Neuronal stem cell (in vitro differentiated cells): Measurements from ENCODE around the gene MFGE8.
A peak's percentile ranks its signal among the peaks of the same experiment; 100 is the strongest.

ENCODE experiments used
- DNase-seq: peaks from one replicate; pipeline ENCODE4 v3.0.0-alpha.2; 2013; ENCODE audit warnings: low spot score
- H2AFZ ChIP-seq: one replicate; pipeline ENCODE4 v1.6.1; 2013; ENCODE audit warnings: mild to moderate bottlenecking, low read length, inconsistent platforms
- H2AK5ac ChIP-seq: 2 replicates; pipeline ENCODE4 v1.6.1; 2013; ENCODE audit warnings: low read depth, mild to moderate bottlenecking, inconsistent platforms, low read length, moderate library complexity, mixed read lengths
- H2BK120ac ChIP-seq: 2 replicates; pipeline ENCODE4 v1.6.1; 2013; ENCODE audit warnings: low read depth, mild to moderate bottlenecking, inconsistent platforms, low read length, moderate library complexity, mixed read lengths
- H2BK12ac ChIP-seq: one replicate; pipeline ENCODE4 v1.6.1; 2013; ENCODE audit warnings: low read length, inconsistent platforms
- H2BK15ac ChIP-seq: 2 replicates; pipeline ENCODE4 v1.6.1; 2013; ENCODE audit warnings: mild to moderate bottlenecking, low read length, inconsistent platforms, mixed read lengths
- H2BK5ac ChIP-seq: one replicate; pipeline ENCODE4 v1.6.1; 2013; ENCODE audit warnings: inconsistent platforms, mild to moderate bottlenecking, low read length, moderate library complexity
- H3K14ac ChIP-seq: one replicate; pipeline ENCODE4 v1.6.1; 2013; ENCODE audit warnings: low read length, inconsistent platforms
- H3K18ac ChIP-seq: 2 replicates; pipeline ENCODE4 v1.6.1; 2013; ENCODE audit warnings: low read length, inconsistent platforms
- H3K23ac ChIP-seq: 2 replicates; pipeline ENCODE4 v1.6.1; 2013; ENCODE audit warnings: low read depth, mild to moderate bottlenecking, mixed read lengths, low read length, inconsistent platforms; ENCODE audit not compliant: poor library complexity
- H3K27ac ChIP-seq: replicated peaks from 3 replicates; pipeline ENCODE4 v1.5.1; 2013; ENCODE audit warnings: low read length, inconsistent platforms
- H3K27me3 ChIP-seq, 3 experiments: 2 replicates each; pipeline ENCODE4 v1.6.1; 2013; ENCODE audit warnings: low read length in 3 of 3, mild to moderate bottlenecking in 2 of 3, inconsistent platforms in 1 of 3, low read depth in 1 of 3, mixed read lengths in 1 of 3, moderate library complexity in 1 of 3; ENCODE audit not compliant: control insufficient read depth in 3 of 3, insufficient read depth in 3 of 3
- H3K36me3 ChIP-seq, 2 donors: replicated peaks in 1 of 2; 2 replicates each; pipeline ENCODE4 v1.6.1; 2013; ENCODE audit warnings: low read length in 2 of 2; ENCODE audit not compliant: control insufficient read depth in 2 of 2, insufficient read depth in 2 of 2
- H3K4ac ChIP-seq: 2 replicates; pipeline ENCODE4 v1.6.1; 2013; ENCODE audit warnings: inconsistent platforms, mild to moderate bottlenecking, low read length, moderate library complexity
- H3K4me1 ChIP-seq, 2 donors: 1 replicate in 1 of 2; 2 replicates in 1 of 2; pipeline ENCODE4 v1.6.1; 2013; ENCODE audit warnings: low read length in 2 of 2, low read depth in 1 of 2; ENCODE audit not compliant: control insufficient read depth in 2 of 2, insufficient read depth in 1 of 2
- H3K4me2 ChIP-seq: one replicate; pipeline ENCODE4 v1.6.1; 2013; ENCODE audit warnings: mild to moderate bottlenecking, low read length, inconsistent platforms; ENCODE audit not compliant: insufficient read depth, poor library complexity, severe bottlenecking
- H3K4me3 ChIP-seq, 2 donors: 2 replicates each; pipeline ENCODE4 v1.5.1; 2013; ENCODE audit warnings: low read length in 2 of 2, mild to moderate bottlenecking in 2 of 2, inconsistent platforms in 1 of 2, moderate library complexity in 1 of 2
- H3K79me1 ChIP-seq: one replicate; pipeline ENCODE4 v1.6.1; 2013; ENCODE audit warnings: low read depth, mild to moderate bottlenecking, inconsistent platforms, low read length, moderate library complexity
- H3K9ac ChIP-seq: one replicate; pipeline ENCODE4 v1.6.1; 2013; ENCODE audit warnings: mild to moderate bottlenecking, low read depth, low read length, inconsistent platforms; ENCODE audit not compliant: poor library complexity
- H3K9me3 ChIP-seq, 2 donors: replicated peaks in 1 of 2; 2 replicates each; pipeline versions ENCODE3 to v1.6.1; 2013; ENCODE audit warnings: low read length in 2 of 2, mild to moderate bottlenecking in 2 of 2, inconsistent platforms in 1 of 2, low read depth in 1 of 2, mixed read lengths in 1 of 2, moderate library complexity in 1 of 2; ENCODE audit not compliant: control insufficient read depth in 2 of 2, insufficient read depth in 1 of 2
- H4K8ac ChIP-seq: one replicate; pipeline ENCODE4 v1.6.1; 2013; ENCODE audit warnings: low read depth, mild to moderate bottlenecking, inconsistent platforms, low read length, moderate library complexity
- H4K91ac ChIP-seq: one replicate; pipeline ENCODE4 v1.6.1; 2013; ENCODE audit warnings: low read length, low read depth, mild to moderate bottlenecking, inconsistent platforms; ENCODE audit not compliant: poor library complexity
- WGBS, 2 donors: extraction: QIAGEN DNeasy Blood & Tissue Kit; methylation state at CpG; one replicate each; pipeline ENCODE4 v1.1.7; 2013; ENCODE audit warnings: missing lambda C conversion rate in 2 of 2, mixed read lengths in 1 of 2; ENCODE audit not compliant: insufficient read length in 2 of 2, insufficient replicate concordance in 1 of 2; ENCODE audit errors: extremely low coverage in 2 of 2; 5-methylcytosine and 5-hydroxymethylcytosine counted together

Gene MFGE8

GRCh38 chr15:88866295-88866881 lies 46.8 kb downstream of the MFGE8 start:
- no peaks in the 10 kb centered on the region for H3K79me1 ChIP-seq
- no CpG with 5 or more reads among the region's 10 CpGs for WGBS, 2 donors
- no peaks in the 10 kb centered on the region for H3K36me3 ChIP-seq
- H2AK5ac ChIP-seq, result no peak overlapping the region
- H3K23ac ChIP-seq, result no peak overlapping the region
- no peak overlapping the region for H3K4me3 ChIP-seq
- peaks cover 0 to 4% of the 10 kb centered on the region in 2 donors for H3K9me3 ChIP-seq
- H3K9ac ChIP-seq, result no peak overlapping the region
- no peaks in the 10 kb centered on the region for H3K4me1 ChIP-seq
- no peak overlapping the region for H2AFZ ChIP-seq
- H2BK15ac ChIP-seq, result no peak overlapping the region
- H2BK5ac ChIP-seq, result no peak overlapping the region
- H3K27me3 ChIP-seq, result peaks cover 0 to 8% (median 0%) of the 10 kb centered on the region in 3 experiments
- H2BK12ac ChIP-seq, result no peak overlapping the region
- H4K8ac ChIP-seq, result no peak overlapping the region
- H3K4ac ChIP-seq, result no peak overlapping the region
- no peak overlapping the region for H3K14ac ChIP-seq
- no peak for DNase-seq
- H4K91ac ChIP-seq, result no peak overlapping the region
- H2BK120ac ChIP-seq, result no peak overlapping the region
- H3K18ac ChIP-seq, result no peak overlapping the region
- H3K4me2 ChIP-seq, result no peak overlapping the region
- no peak overlapping the region for H3K27ac ChIP-seq

DNA sequence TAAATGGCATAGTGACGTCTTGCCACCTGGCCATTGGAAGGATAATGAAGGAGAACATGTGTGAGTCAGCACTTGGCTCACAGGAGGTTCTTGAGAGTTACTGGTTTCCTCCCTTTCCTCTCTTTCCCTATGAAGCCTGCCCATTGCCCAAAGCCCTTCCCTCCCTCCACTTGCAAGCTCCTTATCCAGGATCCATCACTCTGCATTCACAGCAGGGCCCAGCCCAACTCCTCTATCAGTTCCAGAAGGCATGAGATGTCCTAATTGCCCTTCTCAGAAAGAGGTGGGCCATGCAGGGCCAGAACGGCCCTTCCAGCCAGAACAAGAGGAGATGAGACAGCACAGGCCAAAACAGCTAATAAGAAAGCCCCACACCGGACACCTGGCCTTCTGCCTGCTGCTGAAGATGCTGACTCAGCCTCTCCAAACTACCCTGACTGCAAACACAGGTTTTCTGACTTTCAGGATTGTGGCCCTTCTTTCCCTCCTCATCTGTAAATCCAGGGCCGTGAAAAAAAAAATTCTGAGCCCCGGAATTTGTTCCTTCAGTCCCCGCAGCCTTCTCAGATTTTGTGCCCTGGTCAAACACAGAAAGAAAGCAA lies 47.6 kb downstream of the MFGE8 start:
- Histone ChIP-seq H2BK15ac (no peak overlapping the region), H3K18ac (peak overlapping the region; percentile 42), H2AFZ (no peak overlapping the region), H3K4me1 (no peaks in the 10 kb centered on the region), H2AK5ac (no peak overlapping the region), H4K91ac (no peak overlapping the region), H3K79me1 (no peaks in the 10 kb centered on the region), H3K9me3 (peaks cover 0 to 4% of the 10 kb centered on the region in 2 donors), H3K27ac (no peak overlapping the region), H3K9ac (no peak overlapping the region), H3K36me3 (no peaks in the 10 kb centered on the region), H2BK5ac (no peak overlapping the region), H3K4me3 (no peak overlapping the region), H3K14ac (no peak overlapping the region), H2BK120ac (no peak overlapping the region), H3K4ac (no peak overlapping the region), H4K8ac (no peak overlapping the region), H2BK12ac (no peak overlapping the region), H3K23ac (no peak overlapping the region), H3K4me2 (no peak overlapping the region), H3K27me3 (peaks cover 0 to 5% (median 0%) of the 10 kb centered on the region in 3 experiments)
- no peak for DNase-seq
- WGBS, 2 donors, result no CpG with 5 or more reads among the region's 6 CpGs

GRCh38 chr15:88864861-88865497 lies 48.2 kb downstream of the MFGE8 start:
- Histone ChIP-seq H3K27me3 (peaks cover 0 to 5% (median 0%) of the 10 kb centered on the region in 3 experiments), H2AFZ (no peak overlapping the region), H2BK15ac (no peak overlapping the region), H3K4ac (no peak overlapping the region), H3K4me2 (no peak overlapping the region), H3K9ac (no peak overlapping the region), H3K27ac (no peak overlapping the region), H4K8ac (no peak overlapping the region), H2BK120ac (no peak overlapping the region), H3K36me3 (no peaks in the 10 kb centered on the region), H3K79me1 (no peaks in the 10 kb centered on the region), H3K4me1 (no peaks in the 10 kb centered on the region), H3K18ac (no peak overlapping the region), H3K9me3 (peaks cover 0 to under 1% of the 10 kb centered on the region in 2 donors), H3K23ac (no peak overlapping the region), H2AK5ac (no peak overlapping the region), H2BK5ac (no peak overlapping the region), H4K91ac (no peak overlapping the region), H3K4me3 (no peak overlapping the region), H2BK12ac (no peak overlapping the region), H3K14ac (no peak overlapping the region)
- WGBS, 2 donors, result no CpG with 5 or more reads among the region's 4 CpGs
- no peak for DNase-seq

DNA sequence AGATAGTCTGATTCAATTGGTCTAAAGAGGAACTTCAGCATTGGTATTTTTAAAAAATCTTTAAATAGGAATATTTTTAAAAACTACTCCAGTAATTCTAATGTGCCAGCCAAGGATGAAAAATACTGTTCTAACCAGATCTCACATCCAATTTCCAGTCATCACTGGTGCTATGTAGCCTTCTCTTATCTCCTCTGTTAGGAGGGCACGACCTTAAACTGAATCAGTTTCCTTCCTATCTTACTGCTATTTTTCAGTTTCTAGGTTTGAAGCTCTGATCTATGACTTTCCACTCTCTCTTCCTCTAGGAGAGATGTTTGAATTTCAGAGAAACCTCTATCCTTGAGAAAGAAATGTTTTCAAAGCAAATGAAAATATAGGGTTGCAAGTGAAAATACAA lies 49.8 kb downstream of the MFGE8 start:
- H4K8ac ChIP-seq, result no peak overlapping the region
- H3K4me1 ChIP-seq, result no peaks in the 10 kb centered on the region
- H3K4me2 ChIP-seq, result no peak overlapping the region
- H2BK15ac ChIP-seq, result no peak overlapping the region
- no peak overlapping the region for H3K18ac ChIP-seq
- no peak for DNase-seq
- no peak overlapping the region for H2AFZ ChIP-seq
- no peak overlapping the region for H4K91ac ChIP-seq
- no peak overlapping the region for H2BK120ac ChIP-seq
- no CpG with 5 or more reads among the region's 1 CpG for WGBS, 2 donors
- H2BK12ac ChIP-seq, result no peak overlapping the region
- H2BK5ac ChIP-seq, result no peak overlapping the region
- H3K4me3 ChIP-seq, result no peak overlapping the region
- no peak overlapping the region for H3K9ac ChIP-seq
- H3K36me3 ChIP-seq, result no peaks in the 10 kb centered on the region
- H3K23ac ChIP-seq, result no peak overlapping the region
- no peak overlapping the region for H3K4ac ChIP-seq
- peaks cover 0 to 5% (median 0%) of the 10 kb centered on the region in 3 experiments for H3K27me3 ChIP-seq
- H3K79me1 ChIP-seq, result no peaks in the 10 kb centered on the region
- no peak overlapping the region for H2AK5ac ChIP-seq
- H3K14ac ChIP-seq, result no peak overlapping the region
- no peaks in the 10 kb centered on the region for H3K9me3 ChIP-seq
- H3K27ac ChIP-seq, result no peak overlapping the region
